ENCODE results near the gene PEAK1. TPM values are rescaled to one million over a fixed set of nuclear protein-coding genes. Genes with fewer than 3 reads are reported as not detected.
A peak's percentile ranks its signal among the peaks of the same experiment; 100 is the strongest.

PEAK1 gene
- total RNA-seq, 4 donors from 2014 or later, result 91.8 to 170 (median 123) TPM

DNA sequence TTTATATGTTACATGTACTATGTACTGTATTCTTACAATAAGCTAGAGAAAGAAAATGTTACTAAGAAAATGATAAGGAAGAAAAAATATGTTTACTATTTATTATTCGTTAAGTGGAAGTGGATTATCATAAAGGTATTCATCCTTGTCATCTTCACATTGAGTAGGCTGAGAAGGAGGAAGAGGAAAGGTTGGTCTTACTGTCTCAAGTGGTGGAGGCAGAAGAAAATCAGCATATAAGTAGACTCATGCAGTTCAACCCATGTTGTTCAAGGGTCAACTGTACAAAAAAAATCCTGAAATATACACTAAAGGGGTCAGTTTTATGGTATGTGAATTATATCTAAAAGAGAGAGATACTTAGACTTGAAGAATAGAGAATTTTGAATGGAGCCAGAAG is 6.5 kb upstream of the PEAK1 start:
- Histone ChIP-seq H3K27ac (replicated peaks in 1 of 4) (no peak overlapping the region), H3K36me3 (no peaks in the 10 kb centered on the region), H3K4me3 (no peak overlapping the region), H3K9me3 (no peaks in the 10 kb centered on the region), H3K27me3 (no peaks in the 10 kb centered on the region), H3K4me1 (peaks cover 17 to 45% (median 38%) of the 10 kb centered on the region in 4 donors)
- intact Hi-C loops (cut with DNase I), result no loop called here
- no peak for TF ChIP-seq POLR2A (IDR thresholded peaks at IDR 0.05; ENCODE audit: low read depth)
- no peak for TF ChIP-seq EP300 (IDR thresholded peaks at IDR 0.05)
- no peak for TF ChIP-seq POLR2AphosphoS5 (IDR thresholded peaks at IDR 0.05)
- TF ChIP-seq, protein P1, sequence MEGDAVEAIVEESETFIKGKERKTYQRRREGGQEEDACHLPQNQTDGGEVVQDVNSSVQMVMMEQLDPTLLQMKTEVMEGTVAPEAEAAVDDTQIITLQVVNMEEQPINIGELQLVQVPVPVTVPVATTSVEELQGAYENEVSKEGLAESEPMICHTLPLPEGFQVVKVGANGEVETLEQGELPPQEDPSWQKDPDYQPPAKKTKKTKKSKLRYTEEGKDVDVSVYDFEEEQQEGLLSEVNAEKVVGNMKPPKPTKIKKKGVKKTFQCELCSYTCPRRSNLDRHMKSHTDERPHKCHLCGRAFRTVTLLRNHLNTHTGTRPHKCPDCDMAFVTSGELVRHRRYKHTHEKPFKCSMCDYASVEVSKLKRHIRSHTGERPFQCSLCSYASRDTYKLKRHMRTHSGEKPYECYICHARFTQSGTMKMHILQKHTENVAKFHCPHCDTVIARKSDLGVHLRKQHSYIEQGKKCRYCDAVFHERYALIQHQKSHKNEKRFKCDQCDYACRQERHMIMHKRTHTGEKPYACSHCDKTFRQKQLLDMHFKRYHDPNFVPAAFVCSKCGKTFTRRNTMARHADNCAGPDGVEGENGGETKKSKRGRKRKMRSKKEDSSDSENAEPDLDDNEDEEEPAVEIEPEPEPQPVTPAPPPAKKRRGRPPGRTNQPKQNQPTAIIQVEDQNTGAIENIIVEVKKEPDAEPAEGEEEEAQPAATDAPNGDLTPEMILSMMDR (IDR thresholded peaks at IDR 0.05), result no peak
- 97% methylated on average over 1 of the region's 1 CpG for WGBS
- no peak for DNase-seq (ENCODE audit: extremely low spot score)

DNA sequence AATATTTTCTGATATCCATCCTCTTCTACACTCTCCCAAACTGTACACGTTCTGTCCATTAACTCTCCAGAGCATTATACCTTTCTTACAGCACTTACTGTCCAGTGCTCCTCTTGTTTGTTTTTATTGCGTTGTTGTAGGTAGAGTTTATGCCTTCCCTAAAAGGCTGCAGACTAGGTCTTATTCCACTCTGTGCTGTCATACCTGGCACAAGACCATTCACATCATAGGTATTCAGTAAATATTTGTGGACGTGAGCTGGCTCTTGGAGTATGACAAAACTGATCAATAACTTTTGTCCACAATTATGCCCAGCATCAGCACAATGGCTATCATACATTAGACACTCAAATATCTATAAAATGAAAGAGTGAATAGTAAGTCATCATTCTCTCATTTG is 5.2 kb upstream of the PEAK1 start:
- TF ChIP-seq, protein P1 (IDR thresholded peaks at IDR 0.05), result no peak
- no peaks in the 10 kb centered on the region for H3K36me3 ChIP-seq
- intact Hi-C loops (cut with DNase I), result no loop called here
- no peaks in the 10 kb centered on the region for H3K9me3 ChIP-seq
- no peak overlapping the region for H3K27ac ChIP-seq (replicated peaks in 1 of 4)
- H3K4me3 ChIP-seq, result no peak overlapping the region
- 87% methylated on average over 3 of the region's 3 CpGs for WGBS
- H3K27me3 ChIP-seq, result no peaks in the 10 kb centered on the region
- no peak for DNase-seq (ENCODE audit: extremely low spot score)
- H3K4me1 ChIP-seq, result peaks cover 18 to 48% (median 41%) of the 10 kb centered on the region in 4 donors

DNA sequence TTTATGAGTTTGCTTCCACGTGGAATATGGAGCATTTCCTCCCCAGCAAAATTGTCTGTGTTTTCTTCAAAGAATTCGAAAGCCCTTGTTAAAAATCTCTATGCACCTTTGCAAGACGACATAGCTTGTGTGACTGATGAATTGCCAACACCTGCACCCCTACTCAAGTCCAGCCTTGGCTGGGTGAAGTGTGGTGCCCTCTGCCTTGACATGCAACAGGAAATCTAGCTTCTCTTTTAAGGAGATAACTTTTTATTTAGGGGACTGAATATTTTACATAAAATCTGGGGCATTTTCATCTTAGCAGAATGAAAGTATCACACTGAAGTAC is 1.4 kb upstream of the PEAK1 start:
- peak overlapping the region; percentile 87 to 90 (median 90) for H3K27ac ChIP-seq (replicated peaks in 1 of 4)

DNA sequence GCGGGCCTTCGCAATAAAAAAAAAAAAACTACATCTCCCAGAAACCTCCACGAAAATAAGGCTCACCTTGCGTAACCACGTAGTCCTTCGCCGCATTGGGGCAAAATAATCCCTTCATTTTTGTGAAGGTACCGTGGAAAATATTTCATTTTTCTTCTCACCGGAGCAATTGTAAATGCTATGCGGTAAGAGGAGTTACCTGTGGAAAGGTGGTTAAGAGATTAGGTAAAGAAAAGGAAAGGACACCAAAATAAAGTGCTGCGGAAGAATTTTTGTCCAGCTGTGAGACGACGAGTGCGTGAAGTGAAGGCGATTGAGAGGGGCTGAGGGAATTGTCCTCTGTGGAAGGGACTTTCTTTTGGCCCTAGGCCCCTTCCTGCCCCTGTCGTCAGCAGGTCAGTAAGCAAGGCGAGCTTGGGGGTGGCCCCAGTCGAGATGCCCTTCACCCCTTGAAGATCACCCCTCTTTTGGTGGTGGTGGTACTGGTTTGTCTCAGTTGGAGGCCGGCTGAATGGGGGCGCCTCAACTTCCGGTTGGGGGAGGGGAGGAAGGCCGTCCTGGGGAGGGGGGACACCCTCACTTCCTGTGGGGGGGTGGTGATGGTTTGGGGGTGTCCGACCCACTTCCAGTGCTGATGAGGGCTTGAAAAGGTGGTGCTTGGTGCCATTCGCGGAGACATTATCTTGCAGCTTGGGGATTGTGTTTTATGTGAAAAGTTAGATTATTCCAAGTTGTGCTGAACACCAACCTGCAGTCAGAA is 886 bp upstream of the PEAK1 start, which contains the start of gene HMG20A:
Gene HMG20A, plus strand, starts transcription at position 279 of the 760 bp plus-strand sequence. CDS start 37,520 bp downstream, outside the sequence.
- intact Hi-C loops (cut with DNase I), result no loop called here
- H3K27ac ChIP-seq (replicated peaks in 1 of 4), result peak within 1 kb of the TSS; percentile 87 to 90 (median 90)
- H3K36me3 ChIP-seq, result no peaks in the 10 kb centered on the region
- H3K9me3 ChIP-seq, result no peaks in the 10 kb centered on the region
- TF ChIP-seq EP300 (IDR thresholded peaks at IDR 0.05) (no peak), POLR2A (IDR thresholded peaks at IDR 0.05; ENCODE audit: low read depth) (no peak), POLR2AphosphoS5 (IDR thresholded peaks at IDR 0.05) (peak; percentile 24 to 72)
- TF ChIP-seq, protein P1 (IDR thresholded peaks at IDR 0.05), result no peak
- H3K4me3 ChIP-seq, result peak within 1 kb of the TSS; percentile 85 to 94 (median 92)
- under 1% methylated on average over 19 of the region's 25 CpGs for WGBS
- no peak for DNase-seq (ENCODE audit: extremely low spot score)
- no peaks in the 10 kb centered on the region for H3K27me3 ChIP-seq
- H3K4me1 ChIP-seq, result peaks cover 37 to 73% (median 68%) of the 10 kb centered on the region in 4 donors

More for the DNA sequence above, 1.4 kb upstream of the PEAK1 start:
- no peaks in the 10 kb centered on the region for H3K27me3 ChIP-seq
- H3K4me1 ChIP-seq, result peaks cover 31 to 69% (median 63%) of the 10 kb centered on the region in 4 donors
- no peak for DNase-seq (ENCODE audit: extremely low spot score)
- WGBS, result 0% methylated on average over 3 of the region's 3 CpGs
- no peaks in the 10 kb centered on the region for H3K9me3 ChIP-seq
- H3K36me3 ChIP-seq, result no peaks in the 10 kb centered on the region
- H3K4me3 ChIP-seq, result peak overlapping the region; percentile 85 to 94 (median 92)
- intact Hi-C loops (cut with DNase I), result no loop called here
- no peak for TF ChIP-seq POLR2A (IDR thresholded peaks at IDR 0.05; ENCODE audit: low read depth)
- no peak for TF ChIP-seq EP300 (IDR thresholded peaks at IDR 0.05)
- TF ChIP-seq, protein P1 (IDR thresholded peaks at IDR 0.05), result no peak
